ENCODE measurements around the gene SNUPN.

The SNUPN gene

GRCh38 chr15:75625542-75626347 is at the start of gene SNUPN:
SNUPN (minus strand) TSS chr15:75625725; CDS start chr15:75621051, 4,674 bp downstream.
- TF ChIP-seq ZFX (IDR thresholded peaks at IDR 0.05): peak; percentile 60
- TF ChIP-seq CTCF (conservative IDR thresholded peaks at IDR 0.05): no peak
- H3K27ac ChIP-seq: peak within 1 kb of the TSS; percentile 90

DNA sequence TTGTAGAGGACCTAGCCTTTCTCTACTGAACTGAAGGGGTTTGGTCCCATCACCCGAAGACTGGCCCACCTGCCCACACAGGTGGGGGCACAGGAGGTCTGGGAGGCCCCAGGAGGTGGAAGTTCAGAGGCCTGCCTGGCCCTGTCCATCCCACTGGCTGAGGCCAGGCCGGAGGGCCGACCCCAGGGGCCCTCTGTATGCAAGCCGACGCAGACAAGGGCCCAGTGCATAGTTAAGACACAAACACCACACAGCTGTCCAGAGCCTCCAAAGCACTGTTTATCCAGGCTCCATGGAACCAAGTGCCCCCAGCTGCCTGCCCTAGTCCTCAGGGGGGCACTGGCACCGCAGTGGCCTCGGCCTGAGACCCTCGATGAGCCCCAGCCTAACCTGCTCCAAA is 48.8 kb upstream of the SNUPN start:
- no peak overlapping the region for H3K27ac ChIP-seq
- TF ChIP-seq CTCF (conservative IDR thresholded peaks at IDR 0.05): no peak
- no peak for TF ChIP-seq ZFX (IDR thresholded peaks at IDR 0.05)

GRCh38 chr15:75673426-75674235 is 48.1 kb upstream of the SNUPN start:
- no peak overlapping the region for H3K27ac ChIP-seq
- TF ChIP-seq CTCF (conservative IDR thresholded peaks at IDR 0.05) (no peak), ZFX (IDR thresholded peaks at IDR 0.05) (no peak)

GRCh38 chr15:75672646-75673425 is 47.3 kb upstream of the SNUPN start:
- TF ChIP-seq CTCF (conservative IDR thresholded peaks at IDR 0.05) (no peak), ZFX (IDR thresholded peaks at IDR 0.05) (no peak)
- no peak overlapping the region for H3K27ac ChIP-seq

- TF ChIP-seq ZFX (IDR thresholded peaks at IDR 0.05): no peak
- TF ChIP-seq CTCF (conservative IDR thresholded peaks at IDR 0.05): no peak
- H3K27ac ChIP-seq: no peak overlapping the region
Observed at GRCh38 chr15:75671730-75672602, 46.4 kb upstream of the SNUPN start.

DNA sequence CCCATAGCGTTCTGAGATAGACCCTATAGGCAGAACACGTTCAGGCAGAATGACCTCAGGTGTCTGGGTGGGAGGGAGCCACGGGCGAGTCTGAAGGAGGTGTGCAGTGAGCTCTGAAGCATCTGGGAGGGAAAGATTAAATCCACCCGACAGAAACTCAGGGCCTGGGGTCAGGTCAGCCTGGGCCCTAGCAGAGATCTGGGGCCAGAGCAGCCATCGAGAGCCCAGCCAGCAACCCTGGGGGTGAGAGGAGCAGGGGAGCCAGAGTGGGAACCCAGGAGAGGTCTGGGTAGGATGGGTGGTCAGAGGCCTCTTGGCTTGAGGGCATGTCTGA is 44.3 kb upstream of the SNUPN start:
- TF ChIP-seq ZFX (IDR thresholded peaks at IDR 0.05): no peak
- no peak for TF ChIP-seq CTCF (conservative IDR thresholded peaks at IDR 0.05)
- H3K27ac ChIP-seq: no peak overlapping the region

Measured in C4-2B (cell line).